Ramos (cell line): ENCODE results near the gene ARGLU1.

ENCODE experiments used
- in situ Hi-C: fragments of 300-500 bp; cut with MboI; formaldehyde crosslinking; loops from one replicate; pipeline ENCODE4 v1.14.3; 2022; ENCODE audit warnings: low sequenced_read_pairs; ENCODE audit not compliant: unreplicated experiment

Gene ARGLU1

GRCh38 chr13:106588367-106588766, 20.4 kb upstream of the ARGLU1 start:
- in situ Hi-C loops = no loop called here

- in situ Hi-C loops = no loop called here
Measured at GRCh38 chr13:106587787-106588186, 19.9 kb upstream of the ARGLU1 start.

- in situ Hi-C loops = no loop called here
Measured at GRCh38 chr13:106586648-106587166, 18.8 kb upstream of the ARGLU1 start.

- in situ Hi-C loops = no loop called here
Measured at GRCh38 chr13:106581225-106581624, 13.3 kb upstream of the ARGLU1 start.

GRCh38 chr13:106575896-106576295, 8.0 kb upstream of the ARGLU1 start:
- in situ Hi-C loops = no loop called here

GRCh38 chr13:106573868-106574267, 5.9 kb upstream of the ARGLU1 start:
- in situ Hi-C loops = no loop called here

- in situ Hi-C loops = no loop called here
Measured at GRCh38 chr13:106573284-106573846, 5.4 kb upstream of the ARGLU1 start.

- in situ Hi-C loops = no loop called here
Measured at GRCh38 chr13:106570299-106570852, 2.4 kb upstream of the ARGLU1 start.

- in situ Hi-C loops = no loop called here
Measured at GRCh38 chr13:106569233-106570095, 1.5 kb upstream of the ARGLU1 start.

GRCh38 chr13:106568299-106569003, 514 bp upstream of the ARGLU1 start:
- in situ Hi-C loops = no loop called here

- in situ Hi-C loops = no loop called here
Measured at GRCh38 chr13:106566641-106567473, 1.1 kb downstream of the ARGLU1 start.

- in situ Hi-C loops = no loop called here
Measured at GRCh38 chr13:106565127-106565775, 2.7 kb downstream of the ARGLU1 start.

GRCh38 chr13:106562301-106562700, 5.6 kb downstream of the ARGLU1 start:
- in situ Hi-C loops = no loop called here

- in situ Hi-C loops = no loop called here
Measured at GRCh38 chr13:106561551-106562170, 6.3 kb downstream of the ARGLU1 start.

- in situ Hi-C loops = no loop called here
Measured at GRCh38 chr13:106560821-106561220, 7.1 kb downstream of the ARGLU1 start.

- in situ Hi-C loops = no loop called here
Measured at GRCh38 chr13:106558527-106558926, 9.4 kb downstream of the ARGLU1 start.

GRCh38 chr13:106555631-106556328, 12.2 kb downstream of the ARGLU1 start:
- in situ Hi-C loops = no loop called here

GRCh38 chr13:106551751-106552150, 16.2 kb downstream of the ARGLU1 start:
- in situ Hi-C loops = no loop called here
